Measurements from ENCODE around the gene COL5A2. TPM values are rescaled to one million over a fixed set of nuclear protein-coding genes. Genes with fewer than 3 reads are reported as not detected.

The COL5A2 gene
- total and polyA plus RNA-seq, 12 donors: 5.2 to 46.4 (median 14.5) TPM

DNA sequence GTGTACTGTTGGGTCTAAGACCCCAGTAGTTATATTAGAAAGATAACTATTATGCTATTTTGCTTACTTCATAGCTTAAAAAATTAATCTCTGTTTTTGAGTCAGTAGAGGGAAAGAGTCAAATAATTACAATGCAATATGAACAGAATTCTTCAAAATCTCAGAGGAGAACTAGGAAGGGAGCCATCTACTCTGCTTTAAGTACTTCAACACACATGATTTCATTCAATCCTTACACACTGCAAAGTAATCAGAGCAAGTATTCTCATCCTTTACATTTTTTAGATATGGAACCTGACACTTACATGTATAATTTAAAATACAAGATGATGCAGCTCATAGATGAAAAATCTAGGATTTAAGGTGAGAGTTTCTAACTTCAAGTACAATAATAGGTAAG, 27.7 kb downstream of the COL5A2 start:
- H3K9me3 ChIP-seq (replicated peaks in 1 of 3): no peaks in the 10 kb centered on the region
- DNase-seq: no peak
- no peaks in the 10 kb centered on the region for H3K36me3 ChIP-seq (replicated peaks in 1 of 2)
- intact Hi-C loops (cut with DNase I): no loop called here
- H3K4me3 ChIP-seq: no peak overlapping the region
- H3K4me1 ChIP-seq (replicated peaks in 1 of 2): peaks cover 0 to 4% of the 10 kb centered on the region in 2 donors
- no peaks in the 10 kb centered on the region for H3K27me3 ChIP-seq
- H3K27ac ChIP-seq: no peak overlapping the region
- no peak for TF ChIP-seq POLR2A (IDR thresholded peaks at IDR 0.05)
- TF ChIP-seq, protein P1, sequence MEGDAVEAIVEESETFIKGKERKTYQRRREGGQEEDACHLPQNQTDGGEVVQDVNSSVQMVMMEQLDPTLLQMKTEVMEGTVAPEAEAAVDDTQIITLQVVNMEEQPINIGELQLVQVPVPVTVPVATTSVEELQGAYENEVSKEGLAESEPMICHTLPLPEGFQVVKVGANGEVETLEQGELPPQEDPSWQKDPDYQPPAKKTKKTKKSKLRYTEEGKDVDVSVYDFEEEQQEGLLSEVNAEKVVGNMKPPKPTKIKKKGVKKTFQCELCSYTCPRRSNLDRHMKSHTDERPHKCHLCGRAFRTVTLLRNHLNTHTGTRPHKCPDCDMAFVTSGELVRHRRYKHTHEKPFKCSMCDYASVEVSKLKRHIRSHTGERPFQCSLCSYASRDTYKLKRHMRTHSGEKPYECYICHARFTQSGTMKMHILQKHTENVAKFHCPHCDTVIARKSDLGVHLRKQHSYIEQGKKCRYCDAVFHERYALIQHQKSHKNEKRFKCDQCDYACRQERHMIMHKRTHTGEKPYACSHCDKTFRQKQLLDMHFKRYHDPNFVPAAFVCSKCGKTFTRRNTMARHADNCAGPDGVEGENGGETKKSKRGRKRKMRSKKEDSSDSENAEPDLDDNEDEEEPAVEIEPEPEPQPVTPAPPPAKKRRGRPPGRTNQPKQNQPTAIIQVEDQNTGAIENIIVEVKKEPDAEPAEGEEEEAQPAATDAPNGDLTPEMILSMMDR (IDR thresholded peaks at IDR 0.05): no peak

DNA sequence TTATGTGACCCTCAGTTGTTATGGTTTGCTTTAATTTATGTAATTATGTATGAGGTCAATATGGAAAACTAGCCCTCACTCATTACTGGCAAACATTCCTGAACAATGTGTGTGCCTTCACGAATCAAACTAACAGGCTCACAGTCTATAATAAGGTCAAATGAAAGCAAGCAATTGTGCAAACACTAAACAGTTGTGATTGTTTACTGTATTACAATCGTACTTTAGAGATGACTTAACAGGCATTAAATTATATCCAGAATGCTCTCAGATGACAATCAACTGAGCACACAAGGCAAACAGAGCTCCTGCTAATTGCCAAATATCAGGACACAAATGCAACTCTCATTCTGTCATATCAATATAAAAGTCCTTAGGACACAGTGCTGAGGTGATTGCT, 29.5 kb downstream of the COL5A2 start:
- DNase-seq: no peak
- H3K27me3 ChIP-seq: no peaks in the 10 kb centered on the region
- TF ChIP-seq, protein P1 (IDR thresholded peaks at IDR 0.05): no peak
- no peak for TF ChIP-seq POLR2A (IDR thresholded peaks at IDR 0.05)
- no peaks in the 10 kb centered on the region for H3K9me3 ChIP-seq (replicated peaks in 1 of 3)
- intact Hi-C loops (cut with DNase I): no loop called here
- no peak overlapping the region for H3K27ac ChIP-seq
- H3K4me1 ChIP-seq (replicated peaks in 1 of 2): peaks cover 0 to 4% of the 10 kb centered on the region in 2 donors
- H3K36me3 ChIP-seq (replicated peaks in 1 of 2): no peaks in the 10 kb centered on the region
- no peak overlapping the region for H3K4me3 ChIP-seq
- 7 to 17% (median 14%) methylated on average over 2 of the region's 2 CpGs for WGBS, 4 donors

DNA sequence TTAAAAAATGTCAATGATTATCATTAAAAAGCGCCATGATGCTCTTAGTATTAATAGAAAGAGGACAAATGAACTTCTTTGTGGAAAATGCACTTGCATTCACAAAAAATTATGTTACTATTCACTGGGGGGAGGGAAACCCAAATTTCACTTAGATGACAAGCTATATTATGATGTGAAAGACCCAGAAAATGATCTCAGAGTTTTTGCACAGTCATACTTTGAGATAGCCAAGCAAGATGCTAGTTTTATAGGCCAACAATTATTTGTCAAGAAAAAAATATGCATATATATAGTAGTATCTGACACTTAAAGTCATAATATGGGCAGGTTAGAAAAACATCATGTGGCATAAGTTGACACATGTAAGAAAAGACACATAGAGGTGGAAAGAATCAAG, 31.6 kb downstream of the COL5A2 start:
- intact Hi-C loops (cut with DNase I): loop anchor here in 1 of 2 donors (10.0 kb wide), 1 partner anchor 137 kb away; no protein-coding TSS in a partner anchor
- TF ChIP-seq POLR2A (IDR thresholded peaks at IDR 0.05): no peak
- TF ChIP-seq, protein P1 (IDR thresholded peaks at IDR 0.05): no peak
- no peaks in the 10 kb centered on the region for H3K9me3 ChIP-seq (replicated peaks in 1 of 3)
- H3K36me3 ChIP-seq (replicated peaks in 1 of 2): no peaks in the 10 kb centered on the region
- no peak overlapping the region for H3K27ac ChIP-seq
- DNase-seq: no peak
- H3K4me3 ChIP-seq: no peak overlapping the region
- H3K27me3 ChIP-seq: no peaks in the 10 kb centered on the region
- WGBS, 4 donors: 0 to 100% (median 45%) methylated on average over 1 of the region's 1 CpG
- H3K4me1 ChIP-seq (replicated peaks in 1 of 2): peaks cover 0 to 2% of the 10 kb centered on the region in 2 donors

DNA sequence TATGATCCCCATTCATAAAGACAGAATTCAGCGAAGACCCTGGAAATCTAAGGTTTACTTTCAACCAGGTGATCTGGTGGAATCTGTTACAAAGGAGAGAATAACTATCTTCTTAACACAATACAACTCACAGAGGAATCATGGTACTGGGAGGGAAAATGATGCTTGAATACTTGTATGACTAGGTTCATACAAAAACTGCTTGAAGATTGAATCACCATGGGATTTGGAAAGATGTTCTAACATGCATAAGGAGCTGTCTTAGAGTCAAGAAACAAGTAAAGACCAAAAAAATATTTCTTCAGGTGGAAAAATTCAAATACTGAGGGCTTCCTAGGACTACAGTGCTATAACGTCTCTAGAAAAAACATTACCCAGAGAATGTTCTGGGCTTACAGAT, 32.2 kb downstream of the COL5A2 start:
- no peak overlapping the region for H3K27ac ChIP-seq
- TF ChIP-seq POLR2A (IDR thresholded peaks at IDR 0.05): no peak
- TF ChIP-seq, protein P1 (IDR thresholded peaks at IDR 0.05): no peak
- WGBS, 4 donors: 80 to 88% (median 86%) methylated on average over 2 of the region's 2 CpGs
- H3K9me3 ChIP-seq (replicated peaks in 1 of 3): no peaks in the 10 kb centered on the region
- intact Hi-C loops (cut with DNase I): loop anchor here in 1 of 2 donors (10.0 kb wide), 1 partner anchor 137 kb away; no protein-coding TSS in a partner anchor
- no peaks in the 10 kb centered on the region for H3K27me3 ChIP-seq
- DNase-seq: no peak
- no peaks in the 10 kb centered on the region for H3K4me1 ChIP-seq (replicated peaks in 1 of 2)
- no peaks in the 10 kb centered on the region for H3K36me3 ChIP-seq (replicated peaks in 1 of 2)
- H3K4me3 ChIP-seq: no peak overlapping the region

Measured in adrenal gland (tissue), 12 donors.